ENCODE measurements around the gene GAPDH. TPM values are rescaled to one million over a fixed set of nuclear protein-coding genes. Genes with fewer than 3 reads are reported as not detected.
"Not testable (repeated sequence)": the region's sequence is repeated elsewhere in the genome, so short reads cannot be mapped to it uniquely, and the experiment has no call there.

The GAPDH gene
- polyA plus RNA-seq, 6 donors from 2014 or later: 607 to 1,152 (median 779) TPM

DNA sequence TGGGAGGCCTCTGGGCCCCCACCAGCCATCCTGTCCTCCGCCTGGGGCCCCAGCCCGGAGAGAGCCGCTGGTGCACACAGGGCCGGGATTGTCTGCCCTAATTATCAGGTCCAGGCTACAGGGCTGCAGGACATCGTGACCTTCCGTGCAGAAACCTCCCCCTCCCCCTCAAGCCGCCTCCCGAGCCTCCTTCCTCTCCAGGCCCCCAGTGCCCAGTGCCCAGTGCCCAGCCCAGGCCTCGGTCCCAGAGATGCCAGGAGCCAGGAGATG, 729 bp upstream of the GAPDH start:
- Mint-ChIP-seq H3K27me3 (no peaks in the 10 kb centered on the region), H3K27ac (peak overlapping the region in 3 of 6 donors; percentile 70 to 82 (median 81)), H3K4me3 (peak overlapping the region; percentile 74 to 99 (median 96)), H3K9me3 (no peaks in the 10 kb centered on the region), H3K36me3 (peaks cover 9 to 15% of the 10 kb centered on the region in 2 donors), H3K4me1 (peaks cover 38 to 50% (median 49%) of the 10 kb centered on the region in 3 donors)
- DNase-seq (no peak), ATAC-seq (ENCODE audit: low read depth in 2 of 2) (no peak)

- Mint-ChIP-seq H3K4me1 (peaks cover 38 to 50% (median 49%) of the 10 kb centered on the region in 3 donors), H3K9me3 (no peaks in the 10 kb centered on the region), H3K27ac (peak overlapping the region in 5 of 6 donors; percentile 11 to 97 (median 82)), H3K27me3 (no peaks in the 10 kb centered on the region), H3K36me3 (peaks cover 4 to 9% of the 10 kb centered on the region in 2 donors), H3K4me3 (peak overlapping the region; percentile 86 to 99 (median 98))
- ATAC-seq (ENCODE audit: low read depth in 2 of 2) (peak; percentile 64), DNase-seq (no peak)
Observed at GRCh38 chr12:6534695-6534944, 303 bp downstream of the GAPDH start.

GRCh38 chr12:6534945-6535696, 804 bp downstream of the GAPDH start:
- H3K4me3 Mint-ChIP-seq: peak overlapping the region; percentile 86 to 99 (median 98)
- H3K36me3 Mint-ChIP-seq: peaks cover 4 to 6% of the 10 kb centered on the region in 2 donors
- no peaks in the 10 kb centered on the region for H3K27me3 Mint-ChIP-seq
- DNase-seq (peak; percentile 44), ATAC-seq (ENCODE audit: low read depth in 2 of 2) (peak; percentile 9 to 15)
- H3K9me3 Mint-ChIP-seq: no peaks in the 10 kb centered on the region
- peaks cover 41 to 54% (median 52%) of the 10 kb centered on the region in 3 donors for H3K4me1 Mint-ChIP-seq
- peak overlapping the region in 5 of 6 donors; percentile 11 to 97 (median 82) for H3K27ac Mint-ChIP-seq

DNA sequence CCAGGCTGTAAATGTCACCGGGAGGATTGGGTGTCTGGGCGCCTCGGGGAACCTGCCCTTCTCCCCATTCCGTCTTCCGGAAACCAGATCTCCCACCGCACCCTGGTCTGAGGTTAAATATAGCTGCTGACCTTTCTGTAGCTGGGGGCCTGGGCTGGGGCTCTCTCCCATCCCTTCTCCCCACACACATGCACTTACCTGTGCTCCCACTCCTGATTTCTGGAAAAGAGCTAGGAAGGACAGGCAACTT, 1.3 kb downstream of the GAPDH start:
- Mint-ChIP-seq H3K4me1 (peaks cover 41 to 59% (median 57%) of the 10 kb centered on the region in 3 donors), H3K27ac (peak overlapping the region in 5 of 6 donors; percentile 54 to 97 (median 82)), H3K36me3 (peaks cover under 1 to 4% of the 10 kb centered on the region in 2 donors), H3K27me3 (no peaks in the 10 kb centered on the region), H3K9me3 (no peaks in the 10 kb centered on the region), H3K4me3 (peak overlapping the region; percentile 86 to 99 (median 98))
- DNase-seq (no peak), ATAC-seq (ENCODE audit: low read depth in 2 of 2) (no peak)

- ATAC-seq (ENCODE audit: low read depth in 2 of 2) (no peak), DNase-seq (no peak)
- Mint-ChIP-seq H3K36me3 (peaks cover 0 to 4% of the 10 kb centered on the region in 2 donors), H3K27me3 (no peaks in the 10 kb centered on the region), H3K9me3 (no peaks in the 10 kb centered on the region), H3K27ac (peak overlapping the region in 5 of 6 donors; percentile 49 to 97 (median 85)), H3K4me1 (peaks cover 41 to 62% (median 61%) of the 10 kb centered on the region in 3 donors), H3K4me3 (peak overlapping the region; percentile 86 to 99 (median 98))
Observed at GRCh38 chr12:6535960-6536847, 1.9 kb downstream of the GAPDH start.

DNA sequence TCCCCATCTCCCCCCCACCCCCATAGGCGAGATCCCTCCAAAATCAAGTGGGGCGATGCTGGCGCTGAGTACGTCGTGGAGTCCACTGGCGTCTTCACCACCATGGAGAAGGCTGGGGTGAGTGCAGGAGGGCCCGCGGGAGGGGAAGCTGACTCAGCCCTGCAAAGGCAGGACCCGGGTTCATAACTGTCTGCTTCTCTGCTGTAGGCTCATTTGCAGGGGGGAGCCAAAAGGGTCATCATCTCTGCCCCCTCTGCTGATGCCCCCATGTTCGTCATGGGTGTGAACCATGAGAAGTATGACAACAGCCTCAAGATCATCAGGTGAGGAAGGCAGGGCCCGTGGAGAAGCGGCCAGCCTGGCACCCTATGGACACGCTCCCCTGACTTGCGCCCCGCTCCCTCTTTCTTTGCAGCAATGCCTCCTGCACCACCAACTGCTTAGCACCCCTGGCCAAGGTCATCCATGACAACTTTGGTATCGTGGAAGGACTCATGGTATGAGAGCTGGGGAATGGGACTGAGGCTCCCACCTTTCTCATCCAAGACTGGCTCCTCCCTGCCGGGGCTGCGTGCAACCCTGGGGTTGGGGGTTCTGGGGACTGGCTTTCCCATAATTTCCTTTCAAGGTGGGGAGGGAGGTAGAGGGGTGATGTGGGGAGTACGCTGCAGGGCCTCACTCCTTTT, 2.7 kb downstream of the GAPDH start:
- Mint-ChIP-seq H3K9me3 (no peaks in the 10 kb centered on the region), H3K36me3 (peaks cover 0 to 4% of the 10 kb centered on the region in 2 donors), H3K27ac (peak overlapping the region in 3 of 6 donors; percentile 32 to 88 (median 75)), H3K27me3 (no peaks in the 10 kb centered on the region), H3K4me3 (peak overlapping the region in 1 of 8 donors; percentile 86), H3K4me1 (peaks cover 41 to 61% (median 60%) of the 10 kb centered on the region in 3 donors)
- ATAC-seq (ENCODE audit: low read depth in 2 of 2): no peak
- DNase-seq: no peak

GRCh38 chr12:6537580-6538419, 3.5 kb downstream of the GAPDH start:
- peak in 1 of 2 donors; percentile 15 for ATAC-seq (ENCODE audit: low read depth in 2 of 2)
- not testable (repeated sequence) for H3K36me3 Mint-ChIP-seq, H3K27me3 Mint-ChIP-seq, H3K9me3 Mint-ChIP-seq
- Mint-ChIP-seq H3K27ac (peak overlapping the region in 4 of 6 donors; percentile 36 to 88 (median 80)), H3K4me3 (peak overlapping the region in 6 of 8 donors; percentile 44 to 84 (median 66)), H3K4me1 (peaks cover 37 to 53% (median 52%) of the 10 kb centered on the region in 3 donors)
- DNase-seq: peak; percentile 74

DNA sequence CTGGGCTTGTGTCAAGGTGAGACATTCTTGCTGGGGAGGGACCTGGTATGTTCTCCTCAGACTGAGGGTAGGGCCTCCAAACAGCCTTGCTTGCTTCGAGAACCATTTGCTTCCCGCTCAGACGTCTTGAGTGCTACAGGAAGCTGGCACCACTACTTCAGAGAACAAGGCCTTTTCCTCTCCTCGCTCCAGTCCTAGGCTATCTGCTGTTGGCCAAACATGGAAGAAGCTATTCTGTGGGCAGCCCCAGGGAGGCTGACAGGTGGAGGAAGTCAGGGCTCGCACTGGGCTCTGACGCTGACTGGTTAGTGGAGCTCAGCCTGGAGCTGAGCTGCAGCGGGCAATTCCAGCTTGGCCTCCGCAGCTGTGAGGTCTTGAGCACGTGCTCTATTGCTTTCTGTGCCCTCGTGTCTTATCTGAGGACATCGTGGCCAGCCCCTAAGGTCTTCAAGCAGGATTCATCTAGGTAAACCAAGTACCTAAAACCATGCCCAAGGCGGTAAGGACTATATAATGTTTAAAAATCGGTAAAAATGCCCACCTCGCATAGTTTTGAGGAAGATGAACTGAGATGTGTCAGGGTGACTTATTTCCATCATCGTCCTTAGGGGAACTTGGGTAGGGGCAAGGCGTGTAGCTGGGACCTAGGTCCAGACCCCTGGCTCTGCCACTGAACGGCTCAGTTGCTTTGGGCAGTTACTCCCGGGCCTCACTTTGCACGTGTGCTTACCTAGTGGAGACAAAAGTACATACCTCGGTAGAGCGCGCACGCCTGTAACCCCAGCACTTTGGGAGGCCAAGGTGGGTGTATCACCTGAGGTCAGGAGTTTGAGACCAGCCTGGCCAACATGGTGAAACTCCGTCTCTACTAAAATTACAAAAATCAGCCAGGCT, 4.3 kb downstream of the GAPDH start:
- no peak for ATAC-seq (ENCODE audit: low read depth in 2 of 2)
- Mint-ChIP-seq H3K9me3 (no peaks in the 10 kb centered on the region), H3K27me3 (no peaks in the 10 kb centered on the region), H3K36me3 (peaks cover 0 to 4% of the 10 kb centered on the region in 2 donors), H3K4me3 (peak overlapping the region in 1 of 8 donors; percentile 82), H3K4me1 (peaks cover 29 to 46% (median 45%) of the 10 kb centered on the region in 3 donors), H3K27ac (no peak overlapping the region)
- no peak for DNase-seq

- ATAC-seq (ENCODE audit: low read depth in 2 of 2) (no peak), DNase-seq (no peak)
- Mint-ChIP-seq H3K27me3 (no peaks in the 10 kb centered on the region), H3K4me3 (peak overlapping the region in 4 of 8 donors; percentile 27 to 82 (median 53)), H3K9me3 (no peaks in the 10 kb centered on the region), H3K27ac (peak overlapping the region in 1 of 6 donors; percentile 24), H3K36me3 (peaks cover 0 to 4% of the 10 kb centered on the region in 2 donors), H3K4me1 (peaks cover 24 to 41% (median 38%) of the 10 kb centered on the region in 3 donors)
Observed at GRCh38 chr12:6539314-6539682, 5.0 kb downstream of the GAPDH start.

DNA sequence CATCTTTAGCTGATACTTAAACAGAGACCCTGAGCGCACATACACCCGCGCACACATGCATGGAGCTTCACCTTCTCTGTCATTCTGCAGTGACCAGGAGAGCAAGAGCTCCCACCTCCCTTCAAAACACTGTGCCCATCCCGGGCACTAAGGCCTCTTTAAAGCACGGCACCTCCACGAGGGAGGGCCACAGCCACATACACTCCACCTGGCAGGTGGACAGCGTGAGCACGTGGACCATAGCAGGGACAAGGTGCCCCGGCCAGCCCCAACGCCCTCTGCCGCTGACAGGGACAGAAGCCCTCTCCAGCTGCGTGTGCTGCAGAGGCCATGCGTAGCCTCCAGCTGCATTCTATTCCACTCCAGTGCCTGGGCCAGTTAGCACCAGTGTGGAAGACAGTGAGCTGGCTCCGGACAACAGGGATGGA, 5.4 kb downstream of the GAPDH start:
- Mint-ChIP-seq H3K27me3 (no peaks in the 10 kb centered on the region), H3K9me3 (no peaks in the 10 kb centered on the region), H3K4me1 (peaks cover 24 to 40% (median 37%) of the 10 kb centered on the region in 3 donors), H3K4me3 (peak overlapping the region in 6 of 8 donors; percentile 27 to 83 (median 79)), H3K27ac (peak overlapping the region in 2 of 6 donors; percentile 24 to 66), H3K36me3 (peaks cover 0 to 4% of the 10 kb centered on the region in 2 donors)
- ATAC-seq (ENCODE audit: low read depth in 2 of 2) (no peak), DNase-seq (no peak)

DNA sequence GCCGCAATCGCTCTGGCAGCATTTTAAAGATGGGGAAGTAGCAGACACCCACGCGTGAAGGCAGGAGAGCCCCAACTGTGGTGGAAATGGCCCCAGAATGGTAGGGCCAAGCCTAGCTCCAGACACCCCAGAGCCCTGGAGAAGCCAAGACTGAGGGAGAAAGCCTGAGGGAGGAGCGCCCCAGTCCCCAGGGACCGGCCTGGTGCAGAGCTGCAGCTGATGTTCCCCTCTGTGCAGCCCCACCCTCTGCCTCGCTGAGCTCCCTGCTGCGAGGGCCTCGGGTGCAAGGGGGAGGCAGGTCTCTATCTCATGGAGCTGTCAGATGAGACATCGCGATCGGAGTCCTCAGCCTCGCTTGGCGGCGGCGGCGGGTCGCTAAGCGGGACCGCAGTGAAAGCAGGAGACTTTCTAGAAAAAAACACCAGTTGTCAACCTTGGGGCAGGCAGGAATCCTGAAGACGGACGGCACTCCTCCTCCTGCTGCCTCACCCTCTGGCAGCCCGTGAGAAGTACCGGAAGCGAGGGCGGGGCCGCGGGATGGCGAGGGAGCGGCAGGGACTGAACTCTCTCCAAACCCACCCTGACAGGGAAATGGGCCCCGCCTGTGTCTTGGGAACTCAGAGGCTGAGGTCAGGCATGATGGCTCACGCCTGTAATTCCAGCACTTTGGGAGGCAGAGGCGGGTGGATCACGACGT, 6.0 kb downstream of the GAPDH start:
- ATAC-seq (ENCODE audit: low read depth in 2 of 2) (peak; percentile 28 to 42), DNase-seq (no peak)
- H3K36me3 Mint-ChIP-seq: peaks cover 0 to 4% of the 10 kb centered on the region in 2 donors
- peak overlapping the region in 4 of 6 donors; percentile 13 to 79 (median 72) for H3K27ac Mint-ChIP-seq
- H3K4me3 Mint-ChIP-seq: peak overlapping the region; percentile 27 to 83 (median 79)
- peaks cover 22 to 38% (median 33%) of the 10 kb centered on the region in 3 donors for H3K4me1 Mint-ChIP-seq
- H3K27me3 Mint-ChIP-seq: no peaks in the 10 kb centered on the region
- H3K9me3 Mint-ChIP-seq: no peaks in the 10 kb centered on the region
